Ishikawa (cell line): ENCODE results near the gene ATF1.

Source experiments
- CEBPB ChIP-seq: IDR thresholded peaks from 2 replicates; pipeline ENCODE4 v1.6.1; 2012
- EP300 ChIP-seq: IDR thresholded peaks from 2 replicates; pipeline ENCODE4 v1.6.1; 2012; ENCODE audit warnings: borderline replicate concordance
- FOXM1 ChIP-seq: IDR thresholded peaks from 2 replicates; pipeline ENCODE4 v1.6.1; 2012; ENCODE audit warnings: low read depth, borderline replicate concordance
- MAX ChIP-seq: IDR thresholded peaks from 2 replicates; pipeline ENCODE4 v1.6.1; 2012
- RAD21 ChIP-seq: IDR thresholded peaks from 2 replicates; pipeline ENCODE4 v1.6.1; 2012; ENCODE audit warnings: low read depth
- REST ChIP-seq: IDR thresholded peaks from 2 replicates; pipeline ENCODE4 v1.6.1; 2012; ENCODE audit warnings: low read depth, mild to moderate bottlenecking
- TAF1 ChIP-seq: IDR thresholded peaks from 2 replicates; pipeline ENCODE4 v1.6.1; 2012; ENCODE audit warnings: low read depth, mild to moderate bottlenecking
- USF1 ChIP-seq: IDR thresholded peaks from 2 replicates; pipeline ENCODE4 v1.6.1; 2012
- YY1 ChIP-seq: IDR thresholded peaks from 2 replicates; pipeline ENCODE4 v1.6.1; 2012; ENCODE audit warnings: low read depth
- ZBTB7A ChIP-seq: IDR thresholded peaks from 2 replicates; pipeline ENCODE4 v1.6.1; 2012; ENCODE audit warnings: low read depth

- no peak for TF ChIP-seq TAF1
- TF ChIP-seq REST = no peak
- TF ChIP-seq MAX = no peak
- no peak for TF ChIP-seq YY1
- TF ChIP-seq RAD21 = no peak
- no peak for TF ChIP-seq FOXM1
- no peak for TF ChIP-seq USF1
- no peak for TF ChIP-seq ZBTB7A
- TF ChIP-seq CEBPB = no peak
- no peak for TF ChIP-seq EP300
These were observed 43.4 kb upstream of the ATF1 start for GRCh38 chr12:50720501-50720900.
